CD4-positive, alpha-beta T cell treated with Interleukin-4 for 4 hours (primary cell): ENCODE data around the gene PPP1CB.

Source experiments
- DNase-seq: peaks from one replicate; pipeline ENCODE4 v3.0.0-alpha.2; 2020

PPP1CB gene

GRCh38 chr2:28745876-28746275 lies 5.8 kb upstream of the PPP1CB start:
- DNase-seq = no peak

GRCh38 chr2:28746429-28747111 lies 5.1 kb upstream of the PPP1CB start:
- DNase-seq = no peak

GRCh38 chr2:28747714-28748113 lies 3.9 kb upstream of the PPP1CB start:
- no peak for DNase-seq

- no peak for DNase-seq
Measured at GRCh38 chr2:28748176-28748575, 3.5 kb upstream of the PPP1CB start.

GRCh38 chr2:28748941-28749340 lies 2.7 kb upstream of the PPP1CB start:
- no peak for DNase-seq

GRCh38 chr2:28749526-28749925 lies 2.1 kb upstream of the PPP1CB start:
- DNase-seq = no peak

GRCh38 chr2:28750316-28751251 lies 1.0 kb upstream of the PPP1CB start:
- DNase-seq = peak; percentile 43

- DNase-seq = peak; percentile 19
Measured at GRCh38 chr2:28751956-28752630, 463 bp downstream of the PPP1CB start.

GRCh38 chr2:28752631-28753376 lies 1.2 kb downstream of the PPP1CB start:
- no peak for DNase-seq

- no peak for DNase-seq
Measured at GRCh38 chr2:28754321-28754720, 2.7 kb downstream of the PPP1CB start.

GRCh38 chr2:28755421-28755820 lies 3.8 kb downstream of the PPP1CB start:
- no peak for DNase-seq

GRCh38 chr2:28758459-28758858 lies 6.8 kb downstream of the PPP1CB start:
- DNase-seq = no peak

GRCh38 chr2:28761420-28761819 lies 9.8 kb downstream of the PPP1CB start:
- no peak for DNase-seq

- DNase-seq = no peak
Measured at GRCh38 chr2:28764909-28765711, 13.5 kb downstream of the PPP1CB start.

- DNase-seq = no peak
Measured at GRCh38 chr2:28766070-28766469, 14.4 kb downstream of the PPP1CB start.

- no peak for DNase-seq
Measured at GRCh38 chr2:28767337-28767736, 15.7 kb downstream of the PPP1CB start.

GRCh38 chr2:28768422-28768821 lies 16.8 kb downstream of the PPP1CB start:
- no peak for DNase-seq

- no peak for DNase-seq
Measured at GRCh38 chr2:28768952-28769351, 17.3 kb downstream of the PPP1CB start.

- no peak for DNase-seq
Measured at GRCh38 chr2:28772351-28772750, 20.7 kb downstream of the PPP1CB start.

- DNase-seq = no peak
Measured at GRCh38 chr2:28776471-28776870, 24.8 kb downstream of the PPP1CB start.

- DNase-seq = no peak
Measured at GRCh38 chr2:28778392-28778791, 26.8 kb downstream of the PPP1CB start.

GRCh38 chr2:28779001-28779400 lies 27.4 kb downstream of the PPP1CB start:
- DNase-seq = no peak
